HG02970 (cell line): Measurements from ENCODE around the gene KAT14.
"Not testable (repeated sequence)": the region's sequence is repeated elsewhere in the genome, so short reads cannot be mapped to it uniquely, and the experiment has no call there.

Source experiments
- ATAC-seq: cut with Tn5 transposase; IDR thresholded peaks from one replicate; pipeline ENCODE4 v1.9.1; 2021; ENCODE audit warnings: mild to moderate bottlenecking, moderate library complexity, moderate number of reproducible peaks; ENCODE audit not compliant: unreplicated experiment, low FRiP score

KAT14 gene

GRCh38 chr20:18144541-18145099 is 7.0 kb downstream of the KAT14 start:
- ATAC-seq, result no peak

GRCh38 chr20:18154342-18154741 is 16.7 kb downstream of the KAT14 start:
- no peak for ATAC-seq

- no peak for ATAC-seq
These were observed 18.4 kb downstream of the KAT14 start for GRCh38 chr20:18156045-18156444.

GRCh38 chr20:18164356-18164755 is 26.7 kb downstream of the KAT14 start:
- no peak for ATAC-seq

- no peak for ATAC-seq
These were observed 27.9 kb downstream of the KAT14 start for GRCh38 chr20:18165553-18165952.

- ATAC-seq, result no peak
These were observed 28.7 kb downstream of the KAT14 start for GRCh38 chr20:18166241-18166881.

GRCh38 chr20:18166950-18167349 is 29.3 kb downstream of the KAT14 start:
- no peak for ATAC-seq

- no peak for ATAC-seq
These were observed 34.7 kb downstream of the KAT14 start for GRCh38 chr20:18172379-18172778.

GRCh38 chr20:18174906-18175683 is 37.4 kb downstream of the KAT14 start:
- ATAC-seq, result no peak

GRCh38 chr20:18176318-18176785 is 38.7 kb downstream of the KAT14 start:
- no peak for ATAC-seq

GRCh38 chr20:18180366-18180765 is 42.7 kb downstream of the KAT14 start:
- ATAC-seq, result not testable (repeated sequence)

GRCh38 chr20:18180815-18181214 is 43.2 kb downstream of the KAT14 start:
- ATAC-seq, result no peak

- no peak for ATAC-seq
These were observed 49.4 kb downstream of the KAT14 start for GRCh38 chr20:18187020-18187419.

- no peak for ATAC-seq
These were observed 50.8 kb downstream of the KAT14 start for GRCh38 chr20:18188434-18188833.

GRCh38 chr20:18190338-18191233 is 52.9 kb downstream of the KAT14 start:
- ATAC-seq, result no peak

GRCh38 chr20:18191306-18191705 is 53.6 kb downstream of the KAT14 start:
- ATAC-seq, result no peak

GRCh38 chr20:18194461-18194860 is 56.8 kb downstream of the KAT14 start:
- ATAC-seq, result not testable (repeated sequence)

GRCh38 chr20:18195931-18196330 is 58.3 kb downstream of the KAT14 start:
- ATAC-seq, result no peak

GRCh38 chr20:18197382-18198070 is 59.9 kb downstream of the KAT14 start:
- ATAC-seq, result no peak

GRCh38 chr20:18202966-18203365 is 65.3 kb downstream of the KAT14 start:
- no peak for ATAC-seq
